ENCODE measurements around the gene SAMD11. TPM values are rescaled to one million over a fixed set of nuclear protein-coding genes. Genes with fewer than 3 reads are reported as not detected.

Gene SAMD11
- total and polyA plus RNA-seq, 2 of the 13 experiments (the other 11 are each of a cell fraction or from before 2014, with no cell fraction given) = 0.11 TPM; not detected in 1

GRCh38 chr1:966704-967300 is 43.1 kb downstream of the SAMD11 start (continued):
- peak; percentile 45; the same call in 1 of the 2 replicates for TF ChIP-seq NFAT5 (CRISPR knock-in tag; IDR thresholded peaks at IDR 0.05)
- no peak for TF ChIP-seq ELF3 (CRISPR knock-in tag; IDR thresholded peaks at IDR 0.05)
- no peak for TF ChIP-seq ZNF180 (CRISPR knock-in tag; IDR thresholded peaks at IDR 0.05; ENCODE audit: borderline replicate concordance, low read depth)
- TF ChIP-seq RBFOX2 (IDR thresholded peaks at IDR 0.05; ENCODE audit: low read depth, low read length) = peak; percentile 58
- TF ChIP-seq ZNF782 (CRISPR knock-in tag; IDR thresholded peaks at IDR 0.05; ENCODE audit: borderline replicate concordance) = no peak
- TF ChIP-seq ESRRA (CRISPR knock-in tag; IDR thresholded peaks at IDR 0.05; ENCODE audit: low read depth) = no peak
- no peak for TF ChIP-seq SMARCC2 (IDR thresholded peaks at IDR 0.05)
- 0 out of 2 replicates have a peak, but pooled peaks have one; percentile 41 for TF ChIP-seq ISL2 (CRISPR knock-in tag; IDR thresholded peaks at IDR 0.05)
- TF ChIP-seq ZNF430 (CRISPR knock-in tag; IDR thresholded peaks at IDR 0.05) = 0 out of 2 replicates have a peak, but pooled peaks have one; percentile 39
- peak; percentile 35; the same call in 1 of the 2 replicates for TF ChIP-seq SNAI1 (CRISPR knock-in tag; IDR thresholded peaks at IDR 0.05; ENCODE audit: borderline replicate concordance)
- 0 out of 2 replicates have a peak, but pooled peaks have one; percentile 52 for TF ChIP-seq SP4 (CRISPR knock-in tag; IDR thresholded peaks at IDR 0.05)
- TF ChIP-seq SP140L (CRISPR knock-in tag; IDR thresholded peaks at IDR 0.05; ENCODE audit: borderline replicate concordance) = no peak
- TF ChIP-seq ARID2 (CRISPR knock-in tag; IDR thresholded peaks at IDR 0.05; ENCODE audit: borderline replicate concordance) = no peak; the same call in 1 of the 2 replicates
- no peak for TF ChIP-seq SIN3B (IDR thresholded peaks at IDR 0.05; ENCODE audit: low read length)
- no peak for TF ChIP-seq MIXL1 (CRISPR knock-in tag; IDR thresholded peaks at IDR 0.05)
- 0 out of 2 replicates have a peak, but pooled peaks have one; percentile 22 for TF ChIP-seq GATAD1 (CRISPR knock-in tag; IDR thresholded peaks at IDR 0.05)
- no peak for TF ChIP-seq ZSCAN5A (CRISPR knock-in tag; IDR thresholded peaks at IDR 0.05; ENCODE audit: borderline replicate concordance)
- TF ChIP-seq HOXA5 (CRISPR knock-in tag; IDR thresholded peaks at IDR 0.05) = peak; percentile 92
- 0 out of 2 replicates have a peak, but pooled peaks have one; percentile 55 for TF ChIP-seq TIGD3 (CRISPR knock-in tag; IDR thresholded peaks at IDR 0.05; ENCODE audit: borderline replicate concordance)
- no peak for TF ChIP-seq HBP1 (CRISPR knock-in tag; IDR thresholded peaks at IDR 0.05; ENCODE audit: low read depth)
- no peak for TF ChIP-seq RCOR2 (CRISPR knock-in tag; IDR thresholded peaks at IDR 0.05)

All from HepG2 (cell line).